ENCODE results near the gene COG5. TPM values are rescaled to one million over a fixed set of nuclear protein-coding genes. Genes with fewer than 3 reads are reported as not detected.

Gene COG5
- polyA plus RNA-seq, 1 donor: 27.9 TPM

DNA sequence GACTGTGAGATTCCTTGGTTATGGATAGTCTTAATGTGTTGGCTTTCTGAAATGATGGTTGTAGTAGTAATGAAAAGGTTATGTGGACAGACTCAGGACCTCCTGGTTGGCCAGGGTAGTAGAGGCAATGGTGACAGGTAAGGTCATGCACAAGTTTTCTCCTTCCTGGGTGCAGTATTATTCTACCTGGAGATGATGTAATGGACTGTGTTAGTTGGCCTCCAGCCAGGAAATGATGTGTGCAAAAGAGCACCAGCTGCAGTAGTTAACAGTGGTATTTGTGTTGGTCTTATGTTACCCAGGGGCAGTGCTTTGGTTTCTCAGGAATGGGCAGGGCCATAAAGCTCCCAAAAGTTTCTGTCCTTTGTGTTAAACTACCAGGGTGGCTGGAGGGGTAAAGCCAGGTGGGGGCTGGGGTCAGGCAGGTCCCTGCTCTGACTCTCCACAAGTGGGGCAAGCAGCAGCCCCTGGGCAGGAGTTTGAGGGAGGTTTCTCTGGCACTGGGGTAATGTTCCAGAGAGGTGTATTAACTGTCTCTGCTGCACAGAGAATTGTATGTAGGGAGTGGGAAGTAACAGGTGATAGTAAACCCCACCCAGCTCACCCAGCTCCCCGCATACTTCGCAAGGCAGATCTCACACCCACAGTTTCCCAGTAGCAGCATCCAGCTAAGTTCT, 57.6 kb downstream of the COG5 start:
- DNase-seq (ENCODE audit: low read depth): no peak

DNA sequence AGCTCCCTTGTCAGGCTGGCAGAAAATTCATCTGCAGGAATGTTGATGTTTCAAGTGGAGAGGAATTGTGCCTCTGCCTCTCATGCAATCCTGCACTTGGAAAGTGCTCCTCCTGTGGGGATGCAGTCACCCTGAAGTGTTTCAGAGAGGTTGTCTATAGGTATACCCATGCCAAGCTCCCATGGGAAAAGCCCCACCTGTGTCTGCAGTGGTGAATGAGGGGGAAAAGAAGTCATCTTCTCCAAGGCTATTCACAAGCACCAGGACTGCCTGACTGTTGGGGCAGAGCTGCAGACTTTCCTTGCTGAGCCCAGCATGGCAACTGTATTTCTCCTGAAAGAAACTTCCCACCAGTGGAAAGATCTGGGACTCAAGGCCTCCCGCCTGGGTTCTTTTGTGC, 58.4 kb downstream of the COG5 start:
- DNase-seq (ENCODE audit: low read depth): no peak

GRCh38 chr7:107503687-107504086, 60.0 kb downstream of the COG5 start:
- no peak for DNase-seq (ENCODE audit: low read depth)

- no peak for DNase-seq (ENCODE audit: low read depth)
These were observed 60.9 kb downstream of the COG5 start for GRCh38 chr7:107502797-107503196.

GRCh38 chr7:107502154-107502553, 61.6 kb downstream of the COG5 start:
- DNase-seq (ENCODE audit: low read depth): no peak

DNA sequence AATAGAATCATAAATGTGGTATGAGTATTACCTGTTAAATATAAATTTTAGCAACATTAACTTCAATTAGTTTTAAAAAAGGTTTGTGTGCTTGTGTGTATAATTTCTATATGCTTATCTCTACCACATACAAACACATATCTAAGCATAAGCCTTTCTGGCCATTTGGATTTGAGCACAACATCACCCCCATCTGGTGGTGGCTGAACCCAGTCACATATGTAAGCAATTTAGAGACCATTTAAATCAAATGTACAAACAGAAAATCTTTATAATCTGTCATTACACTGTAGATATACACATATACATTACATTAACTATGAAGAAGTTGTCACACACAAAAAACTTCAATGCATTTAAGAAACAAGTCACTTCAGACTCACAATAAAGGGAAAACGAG, 62.1 kb downstream of the COG5 start:
- no peak for DNase-seq (ENCODE audit: low read depth)

DNA sequence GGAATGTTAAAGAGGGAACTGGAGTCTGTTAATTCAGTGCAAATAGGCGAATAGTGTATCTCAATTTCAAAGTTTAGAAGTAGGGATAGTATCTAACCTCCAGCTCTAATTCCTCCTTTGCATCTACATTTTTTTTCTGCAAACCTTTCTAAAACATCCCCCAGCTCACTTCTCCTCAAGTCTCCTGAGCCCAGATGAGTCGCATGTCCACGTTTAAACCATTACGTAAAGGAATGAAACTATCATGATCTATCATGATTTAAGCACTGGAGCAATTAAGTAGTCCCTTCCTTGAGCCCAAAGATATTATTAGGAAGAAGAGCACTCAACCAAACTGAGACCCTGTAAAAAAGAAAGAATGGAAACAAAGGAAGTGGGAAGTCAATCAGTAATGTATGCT, 64.0 kb downstream of the COG5 start:
- DNase-seq (ENCODE audit: low read depth): no peak

- no peak for DNase-seq (ENCODE audit: low read depth)
These were observed 68.2 kb downstream of the COG5 start for GRCh38 chr7:107495516-107495915.

- DNase-seq (ENCODE audit: low read depth): no peak
These were observed 68.8 kb downstream of the COG5 start for GRCh38 chr7:107494884-107495283.

- DNase-seq (ENCODE audit: low read depth): no peak
These were observed 69.4 kb downstream of the COG5 start for GRCh38 chr7:107494315-107494751.

DNA sequence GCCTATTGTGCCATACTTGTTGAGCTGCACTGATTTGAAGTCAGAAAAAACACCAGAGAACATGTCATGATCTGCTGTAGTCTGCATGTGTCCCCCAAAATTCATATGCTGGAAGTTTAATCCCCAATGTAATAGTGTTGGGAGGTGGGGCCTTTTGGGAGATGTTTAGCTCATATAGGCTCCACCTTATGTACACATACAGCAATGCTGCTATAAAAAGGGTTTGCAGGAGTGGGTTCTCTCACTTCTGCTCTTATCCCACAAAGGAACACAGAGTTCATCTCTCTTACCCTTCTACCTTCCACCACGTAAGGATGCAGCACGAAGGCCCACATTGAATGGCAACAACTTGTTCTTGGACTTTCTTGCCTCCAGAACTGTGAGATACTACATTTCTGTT, 70.8 kb downstream of the COG5 start:
- DNase-seq (ENCODE audit: low read depth): no peak

DNA sequence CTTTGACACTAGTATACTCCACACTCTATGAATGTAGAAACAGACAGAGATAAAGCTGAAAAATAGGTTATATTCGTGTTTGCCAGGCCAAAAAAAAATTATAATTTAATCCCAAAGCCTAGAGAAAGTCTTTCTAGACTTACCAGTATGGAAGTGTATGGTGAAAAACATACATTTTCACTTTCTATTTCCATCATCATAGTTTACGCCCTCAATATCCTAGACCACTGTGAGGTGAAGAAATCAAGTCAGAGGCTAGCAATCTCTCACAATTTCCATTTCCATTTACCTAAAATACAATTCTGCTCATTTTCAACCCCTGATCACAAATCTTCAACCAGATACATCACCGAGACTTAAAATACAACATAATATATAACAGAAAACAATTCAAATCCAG, 77.7 kb downstream of the COG5 start:
- DNase-seq (ENCODE audit: low read depth): no peak

DNA sequence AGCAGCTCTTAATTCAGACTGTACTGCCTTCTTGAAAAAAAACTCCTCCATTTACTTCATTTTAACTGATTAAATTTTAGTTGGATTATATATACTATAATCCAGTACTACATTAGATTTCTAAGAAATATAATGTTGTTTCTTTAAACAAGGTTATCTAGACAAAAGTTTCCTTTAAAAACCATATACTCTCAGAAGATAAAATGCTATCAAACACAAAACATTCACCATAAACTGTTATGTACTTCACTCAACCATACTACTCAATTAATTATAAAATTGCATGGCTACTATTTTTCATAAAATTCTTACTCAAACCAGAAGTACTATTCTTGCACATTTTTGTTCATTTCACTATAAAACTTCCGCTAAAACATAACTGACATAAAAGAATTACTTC, 81.1 kb downstream of the COG5 start:
- no peak for DNase-seq (ENCODE audit: low read depth)

DNA sequence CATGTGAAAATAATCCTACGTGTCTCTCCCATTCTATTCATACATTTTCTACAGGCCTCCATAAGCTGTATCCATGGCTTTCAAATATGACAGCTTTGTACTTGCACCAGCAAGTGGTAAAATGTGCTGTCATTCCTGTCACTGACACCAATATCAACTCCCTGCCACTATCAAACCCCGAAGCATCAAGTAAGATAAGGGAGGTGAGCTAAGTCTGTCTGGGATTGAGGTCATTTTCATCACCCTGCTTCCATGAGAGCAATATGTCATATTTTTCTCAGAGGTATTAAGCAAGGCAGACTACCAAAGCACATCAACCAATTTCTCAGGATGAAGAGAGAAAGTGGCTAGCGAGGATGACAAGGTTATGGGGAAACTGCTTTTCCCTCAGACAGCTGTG, 82.8 kb downstream of the COG5 start:
- DNase-seq (ENCODE audit: low read depth): no peak

GRCh38 chr7:107479303-107479702, 84.4 kb downstream of the COG5 start:
- DNase-seq (ENCODE audit: low read depth): no peak

DNA sequence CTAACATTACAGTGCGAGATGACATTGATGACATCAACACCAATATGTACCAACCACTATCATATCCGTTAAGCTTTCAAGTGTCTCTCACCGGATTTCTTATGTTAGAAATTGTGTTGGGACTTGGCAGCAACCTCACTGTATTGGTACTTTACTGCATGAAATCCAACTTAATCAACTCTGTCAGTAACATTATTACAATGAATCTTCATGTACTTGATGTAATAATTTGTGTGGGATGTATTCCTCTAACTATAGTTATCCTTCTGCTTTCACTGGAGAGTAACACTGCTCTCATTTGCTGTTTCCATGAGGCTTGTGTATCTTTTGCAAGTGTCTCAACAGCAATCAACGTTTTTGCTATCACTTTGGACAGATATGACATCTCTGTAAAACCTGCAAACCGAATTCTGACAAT, 89.6 kb downstream of the COG5 start:
- no peak for DNase-seq (ENCODE audit: low read depth)

DNA sequence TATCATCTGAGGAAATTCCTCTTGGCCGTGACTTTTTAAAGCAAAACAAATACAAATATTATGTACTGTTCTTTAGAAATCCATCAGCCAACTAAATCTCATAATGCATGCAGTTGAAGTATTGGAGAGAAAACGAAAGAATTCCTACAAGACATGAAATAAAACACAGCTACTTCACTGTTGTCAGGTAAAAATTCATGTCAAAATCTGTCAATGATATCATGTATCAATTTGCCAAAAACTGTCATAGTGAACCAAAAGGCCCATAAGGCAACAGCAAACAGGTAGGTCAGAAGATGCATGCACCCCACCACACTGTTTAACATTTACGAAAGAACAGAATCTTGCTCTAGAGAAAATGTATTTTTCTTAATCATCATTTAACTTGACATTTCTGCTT, 91.6 kb downstream of the COG5 start:
- DNase-seq (ENCODE audit: low read depth): no peak

DNA sequence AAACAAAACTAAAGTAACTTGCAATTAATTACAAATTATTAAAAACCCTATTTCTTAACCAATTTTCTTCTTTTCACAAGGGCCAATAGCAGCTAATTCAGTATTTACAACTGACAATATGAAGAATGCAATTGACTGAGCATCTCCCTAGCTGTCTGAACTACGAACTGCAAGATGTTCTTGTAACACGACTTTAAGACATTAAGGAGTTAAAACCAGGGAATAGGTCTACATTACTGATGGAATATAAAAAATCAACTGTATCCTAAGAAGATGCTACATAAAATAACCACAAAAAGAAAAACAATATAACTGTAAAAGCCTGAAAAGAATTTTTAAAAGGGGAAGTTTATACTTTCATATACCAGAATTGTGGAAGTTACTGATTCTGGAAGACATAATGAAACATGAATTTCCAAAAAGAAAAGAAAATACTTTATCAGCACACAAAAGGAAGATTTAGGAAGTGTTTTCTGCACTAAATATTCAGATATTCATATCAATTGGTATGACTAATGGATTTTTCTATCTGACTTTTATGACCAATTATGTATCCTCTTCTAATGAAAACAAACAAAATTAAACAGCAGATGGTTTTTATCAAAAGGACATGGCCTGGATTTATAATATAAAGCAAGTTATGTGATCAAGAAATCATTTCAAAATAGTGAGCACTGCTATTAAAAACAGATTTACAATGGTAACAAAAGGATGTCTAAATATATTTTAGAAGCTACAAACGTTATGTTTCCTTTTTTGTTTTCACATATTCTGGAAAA, 92.2 kb downstream of the COG5 start:
- DNase-seq (ENCODE audit: low read depth): no peak

DNA sequence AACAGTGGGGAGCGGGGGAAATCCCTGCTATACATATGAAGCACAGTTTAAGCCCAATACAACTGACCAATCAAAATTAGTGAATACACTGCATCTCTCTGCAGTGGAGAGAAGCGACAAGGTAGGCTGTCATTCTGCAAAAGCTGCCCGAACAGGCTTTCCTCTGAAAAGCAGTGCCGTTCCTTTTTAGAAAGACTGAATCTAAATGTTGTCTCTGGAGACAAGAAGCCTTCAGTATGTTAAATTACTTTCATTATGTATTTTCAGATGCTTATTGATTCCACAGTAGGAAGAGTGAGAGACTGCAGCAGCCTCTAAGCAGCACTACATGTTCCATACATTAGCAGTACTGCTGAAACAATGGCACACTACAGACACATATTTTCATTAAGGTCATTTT, 93.8 kb downstream of the COG5 start, which contains the start of gene GPR22:
Gene GPR22 (plus strand): TSS at position 129 of the 400 bp plus-strand sequence. CDS start 4,004 bp downstream, outside the sequence.
- no peak for DNase-seq (ENCODE audit: low read depth)

DNA sequence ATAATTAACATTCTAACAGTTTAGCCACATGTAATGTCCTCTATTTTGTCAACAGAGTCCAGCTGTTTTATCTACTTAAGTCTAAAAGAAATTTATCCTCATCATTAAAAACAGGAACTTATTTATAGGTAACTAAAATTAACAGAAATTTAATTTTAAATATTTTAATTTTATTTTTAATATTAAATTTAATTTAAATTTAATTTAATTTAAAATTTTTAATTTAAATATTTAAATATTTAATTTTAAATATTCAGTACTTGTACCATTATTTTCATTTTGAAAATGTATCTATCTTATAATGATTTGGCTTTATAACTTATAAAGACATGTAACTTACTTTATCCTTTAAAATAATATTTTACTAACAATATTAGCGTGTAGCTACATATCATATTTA, 94.9 kb downstream of the COG5 start:
- DNase-seq (ENCODE audit: low read depth): no peak

DNA sequence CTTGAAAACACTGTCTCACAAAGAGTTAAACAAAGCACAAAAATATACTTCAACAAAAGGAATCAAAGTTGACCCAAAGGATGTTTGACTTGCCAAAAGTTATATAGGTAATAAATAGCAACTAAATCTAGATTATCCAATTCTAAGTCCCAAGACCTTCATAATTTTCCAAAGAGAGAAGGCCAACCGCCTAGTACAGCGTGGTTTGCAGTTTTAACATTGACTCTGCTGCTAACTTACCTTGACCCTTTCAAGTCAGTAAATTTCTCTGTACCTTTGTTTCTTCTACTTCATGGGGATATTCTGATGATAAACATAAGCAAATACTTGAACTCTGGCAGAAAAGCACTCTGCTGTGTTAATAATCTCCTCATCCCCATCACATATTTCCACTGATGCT, 95.7 kb downstream of the COG5 start:
- DNase-seq (ENCODE audit: low read depth): no peak

- no peak for DNase-seq (ENCODE audit: low read depth)
These were observed 99.0 kb downstream of the COG5 start for GRCh38 chr7:107464666-107465226.

Measured in forelimb muscle (tissue), 1 donor.